Measurements from ENCODE around the gene SYMPK. TPM values are rescaled to one million over a fixed set of nuclear protein-coding genes. Genes with fewer than 3 reads are reported as not detected.

SYMPK gene
- total RNA-seq, 3 donors from 2014 or later = 61.1 to 67.4 (median 65.9) TPM

GRCh38 chr19:45883881-45884681, 21.1 kb upstream of the SYMPK start:
- Histone ChIP-seq H3K4me3 (no peak overlapping the region), H3K9me3 (no peaks in the 10 kb centered on the region), H3K36me3 (ENCODE audit: low read depth) (no peaks in the 10 kb centered on the region), H3K4me1 (ENCODE audit: low read depth) (peaks cover 49% of the 10 kb centered on the region)
- ATAC-seq (no peak), DNase-seq (peak; percentile 38 to 65 (median 62))
- intact Hi-C loops (cut with DNase I, micrococcal nuclease) = no loop called here
- TF ChIP-seq, protein P1, sequence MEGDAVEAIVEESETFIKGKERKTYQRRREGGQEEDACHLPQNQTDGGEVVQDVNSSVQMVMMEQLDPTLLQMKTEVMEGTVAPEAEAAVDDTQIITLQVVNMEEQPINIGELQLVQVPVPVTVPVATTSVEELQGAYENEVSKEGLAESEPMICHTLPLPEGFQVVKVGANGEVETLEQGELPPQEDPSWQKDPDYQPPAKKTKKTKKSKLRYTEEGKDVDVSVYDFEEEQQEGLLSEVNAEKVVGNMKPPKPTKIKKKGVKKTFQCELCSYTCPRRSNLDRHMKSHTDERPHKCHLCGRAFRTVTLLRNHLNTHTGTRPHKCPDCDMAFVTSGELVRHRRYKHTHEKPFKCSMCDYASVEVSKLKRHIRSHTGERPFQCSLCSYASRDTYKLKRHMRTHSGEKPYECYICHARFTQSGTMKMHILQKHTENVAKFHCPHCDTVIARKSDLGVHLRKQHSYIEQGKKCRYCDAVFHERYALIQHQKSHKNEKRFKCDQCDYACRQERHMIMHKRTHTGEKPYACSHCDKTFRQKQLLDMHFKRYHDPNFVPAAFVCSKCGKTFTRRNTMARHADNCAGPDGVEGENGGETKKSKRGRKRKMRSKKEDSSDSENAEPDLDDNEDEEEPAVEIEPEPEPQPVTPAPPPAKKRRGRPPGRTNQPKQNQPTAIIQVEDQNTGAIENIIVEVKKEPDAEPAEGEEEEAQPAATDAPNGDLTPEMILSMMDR (IDR thresholded peaks at IDR 0.05) = no peak

DNA sequence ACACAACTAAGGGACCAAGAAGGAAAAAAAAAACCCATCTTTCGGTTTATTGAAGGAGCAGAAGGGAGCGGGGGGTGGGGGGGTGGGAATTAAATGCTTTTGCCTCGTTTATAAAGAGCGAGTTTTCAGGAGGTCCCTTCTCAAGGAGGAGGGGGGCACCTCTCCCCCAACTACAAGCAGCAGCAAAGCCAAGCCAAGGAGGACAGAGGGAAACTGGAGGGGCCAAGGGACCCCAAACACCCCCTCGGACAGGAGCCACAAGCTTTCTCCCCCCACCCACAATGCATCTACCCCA, 20.6 kb upstream of the SYMPK start:
- Histone ChIP-seq H3K4me1 (ENCODE audit: low read depth) (peaks cover 52% of the 10 kb centered on the region), H3K36me3 (ENCODE audit: low read depth) (no peaks in the 10 kb centered on the region), H3K4me3 (no peak overlapping the region), H3K9me3 (no peaks in the 10 kb centered on the region)
- intact Hi-C loops (cut with DNase I, micrococcal nuclease) = no loop called here
- TF ChIP-seq, protein P1 (IDR thresholded peaks at IDR 0.05) = no peak
- DNase-seq (no peak), ATAC-seq (no peak)

DNA sequence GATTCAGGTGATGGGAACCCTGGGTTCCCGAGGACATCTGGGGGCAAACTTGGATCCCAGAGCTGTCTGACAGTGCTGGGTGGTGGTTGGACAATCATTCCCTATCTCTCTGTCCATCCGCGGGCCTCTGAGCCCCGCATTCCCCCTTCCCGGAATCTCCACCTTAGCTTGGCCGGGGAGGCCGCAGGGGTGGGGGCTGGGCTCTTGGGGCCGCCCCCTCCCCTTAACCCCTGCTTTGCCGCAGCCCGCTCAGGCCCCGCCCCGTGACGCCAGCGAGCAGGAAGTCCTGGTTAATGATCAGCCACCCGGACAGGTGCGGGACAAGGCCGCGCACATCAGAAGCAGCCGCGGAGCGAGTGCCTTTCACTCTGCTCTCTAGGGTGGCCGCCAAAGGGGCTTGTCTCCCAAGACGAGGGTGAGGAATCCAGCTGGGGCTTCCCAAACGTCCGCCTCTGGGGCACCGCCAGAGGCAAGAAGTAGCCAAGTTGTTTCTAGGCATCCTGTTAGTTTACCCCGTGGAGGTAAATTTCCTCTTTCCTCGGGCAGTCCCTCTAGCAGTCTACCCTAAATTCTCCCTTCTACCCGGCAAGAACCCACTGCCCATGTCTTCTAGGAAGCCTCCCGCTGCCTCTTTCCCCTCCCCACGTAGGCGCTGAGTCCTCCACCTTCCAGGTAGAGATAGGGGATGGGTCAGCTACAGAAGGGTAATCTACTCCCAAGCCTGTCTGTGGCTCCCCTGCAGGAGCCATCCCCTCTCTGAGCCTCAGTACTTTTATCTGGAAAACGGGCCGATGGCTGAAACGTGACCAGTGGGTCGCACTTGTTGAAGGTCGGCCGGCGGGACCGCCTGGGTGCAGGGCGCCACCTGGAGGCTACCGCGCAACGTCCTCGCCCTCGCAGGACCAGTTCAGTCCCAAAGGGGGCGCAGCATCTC, 20.0 kb upstream of the SYMPK start:
- intact Hi-C loops (cut with DNase I, micrococcal nuclease) = no loop called here
- H3K36me3 ChIP-seq (ENCODE audit: low read depth) = no peaks in the 10 kb centered on the region
- ATAC-seq (peak; percentile 68), DNase-seq (peak; percentile 91 to 94 (median 93))
- no peaks in the 10 kb centered on the region for H3K9me3 ChIP-seq
- TF ChIP-seq, protein P1 (IDR thresholded peaks at IDR 0.05) = peak; percentile 90
- peaks cover 58% of the 10 kb centered on the region for H3K4me1 ChIP-seq (ENCODE audit: low read depth)
- H3K4me3 ChIP-seq = no peak overlapping the region

DNA sequence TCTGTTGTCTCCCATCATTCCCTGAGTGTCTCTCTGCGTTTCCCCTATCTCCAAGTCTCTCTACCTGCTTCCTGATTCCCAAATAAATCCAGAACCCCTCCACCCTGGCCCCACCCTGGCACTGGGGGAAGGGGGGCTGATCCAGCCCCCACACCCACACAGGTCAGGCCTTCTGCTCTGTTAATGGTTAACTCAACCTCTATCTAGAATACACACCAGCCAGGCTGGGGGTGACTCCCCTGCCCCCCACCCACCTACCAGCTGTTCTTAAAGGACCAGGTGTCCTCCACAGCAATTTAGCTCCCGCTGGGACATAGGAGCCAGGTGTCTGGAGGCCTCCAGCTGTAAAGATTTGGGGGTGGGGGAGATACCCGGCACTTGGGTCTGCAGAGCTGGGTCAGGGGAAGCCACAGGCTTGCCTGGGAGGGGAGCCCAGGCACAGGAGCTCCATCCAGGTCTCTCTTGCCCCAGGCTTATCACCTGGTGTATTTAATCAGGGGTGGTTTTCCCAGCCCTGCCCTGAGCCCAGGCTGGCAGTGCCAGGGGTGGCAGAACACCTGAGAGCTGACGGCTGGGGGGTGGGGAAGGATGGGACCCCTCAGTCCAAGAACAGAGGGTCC, 19.1 kb upstream of the SYMPK start:
- intact Hi-C loops (cut with DNase I, micrococcal nuclease) = no loop called here
- TF ChIP-seq, protein P1 (IDR thresholded peaks at IDR 0.05) = no peak
- Histone ChIP-seq H3K4me3 (no peak overlapping the region), H3K36me3 (ENCODE audit: low read depth) (no peaks in the 10 kb centered on the region), H3K9me3 (no peaks in the 10 kb centered on the region), H3K4me1 (ENCODE audit: low read depth) (peaks cover 65% of the 10 kb centered on the region)
- peak; percentile 69 to 81 (median 76) for DNase-seq
- peak; percentile 37 for ATAC-seq

DNA sequence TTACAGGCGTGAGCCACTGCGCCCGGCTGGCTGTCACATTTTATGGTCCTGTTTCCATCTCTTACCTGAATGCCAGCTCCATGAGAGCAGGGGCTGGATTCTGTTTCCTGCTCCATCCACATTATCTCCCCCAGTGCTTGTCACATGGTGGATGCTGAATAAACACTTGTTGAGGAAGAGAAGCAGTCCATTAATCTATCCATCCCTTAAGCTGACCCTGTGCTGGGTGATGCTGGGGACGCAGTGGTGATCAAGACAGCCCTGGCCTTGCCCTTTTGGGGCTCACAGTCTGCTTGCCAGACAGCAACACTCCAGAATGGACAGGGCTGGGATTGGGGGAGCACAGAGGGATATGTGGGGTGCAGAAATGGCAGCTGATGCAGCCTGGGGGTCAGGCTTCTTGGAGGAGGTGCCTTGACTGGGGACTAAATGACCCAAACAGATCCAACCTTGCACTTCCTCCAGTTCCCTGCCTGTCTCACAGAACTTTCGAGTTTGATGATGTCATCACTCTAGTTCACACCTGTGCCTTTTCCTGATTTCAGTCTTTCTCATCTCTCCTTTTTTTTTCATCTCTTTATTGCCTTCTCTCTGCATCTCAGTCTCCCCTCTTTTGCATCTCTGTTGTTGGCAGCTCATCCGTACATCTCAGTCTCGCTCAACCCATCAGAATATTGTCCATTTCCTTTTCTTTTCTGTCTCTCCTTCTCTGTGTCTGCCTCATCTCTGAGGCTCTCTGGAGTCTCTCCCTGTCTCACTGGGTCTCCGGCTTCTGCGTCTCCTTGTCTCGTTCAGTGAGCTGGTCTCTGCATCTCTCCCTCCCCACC, 18.3 kb upstream of the SYMPK start:
- ATAC-seq (no peak), DNase-seq (no peak)
- intact Hi-C loops (cut with DNase I, micrococcal nuclease) = no loop called here
- H3K4me1 ChIP-seq (ENCODE audit: low read depth) = peaks cover 72% of the 10 kb centered on the region
- TF ChIP-seq, protein P1 (IDR thresholded peaks at IDR 0.05) = no peak
- H3K9me3 ChIP-seq = no peaks in the 10 kb centered on the region
- H3K36me3 ChIP-seq (ENCODE audit: low read depth) = no peaks in the 10 kb centered on the region
- H3K4me3 ChIP-seq = no peak overlapping the region

Data from mucosa of descending colon (tissue), 3 donors.